Measurements from ENCODE around the gene SEMA5A. TPM values are rescaled to one million over a fixed set of nuclear protein-coding genes. Genes with fewer than 3 reads are reported as not detected.

SEMA5A gene
- polyA plus RNA-seq, 3 donors: not detected

DNA sequence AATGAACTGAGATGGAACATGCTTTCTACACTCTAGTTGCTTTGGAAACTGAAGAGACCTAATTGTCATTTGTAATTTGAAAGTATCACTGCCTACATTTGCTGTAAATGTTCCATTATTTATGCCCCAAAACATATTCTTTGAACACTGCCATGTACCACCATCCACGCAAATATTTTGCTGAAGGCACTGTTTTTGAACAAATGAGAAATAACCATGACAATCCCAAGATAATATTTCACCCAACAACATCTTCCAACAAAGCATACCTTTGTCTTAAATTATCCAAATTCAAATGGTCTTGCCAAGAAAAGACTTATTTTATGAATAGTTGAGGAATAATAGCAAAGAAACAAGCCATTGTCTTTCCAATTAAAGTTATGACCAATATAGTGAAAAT, 356.2 kb downstream of the SEMA5A start:
- H3K27ac Mint-ChIP-seq: no peak overlapping the region
- Histone ChIP-seq H3K27ac (ENCODE audit: low read depth in 1 of 2, low read length in 2 of 2) (no peak overlapping the region), H3K4me3 (replicated peaks in 1 of 3; ENCODE audit: low read depth in 2 of 3, low read length in 3 of 3) (no peak overlapping the region), H3K36me3 (replicated peaks in 1 of 2; ENCODE audit: control insufficient read depth in 1 of 2, insufficient read depth in 2 of 2, low read length in 2 of 2) (no peaks in the 10 kb centered on the region), H3K4me1 (ENCODE audit: control insufficient read depth in 1 of 2, insufficient read depth in 2 of 2, low read length in 2 of 2) (no peaks in the 10 kb centered on the region), H3K79me2 (ENCODE audit: insufficient read depth, low read length) (no peaks in the 10 kb centered on the region), H3K9ac (ENCODE audit: insufficient read depth, low read length, poor library complexity, severe bottlenecking) (no peak overlapping the region), H3K4me2 (replicated peaks; ENCODE audit: extremely low read depth, low read length, poor library complexity, severe bottlenecking) (no peak overlapping the region), H3K27me3 (ENCODE audit: control insufficient read depth in 2 of 2, insufficient read depth in 2 of 2, low read length in 2 of 2) (no peaks in the 10 kb centered on the region), H3K9me3 (replicated peaks in 1 of 2; ENCODE audit: control insufficient read depth in 1 of 2, insufficient read depth in 1 of 2, low read length in 2 of 2) (no peaks in the 10 kb centered on the region), H4K20me1 (ENCODE audit: insufficient read depth, low read length) (no peaks in the 10 kb centered on the region), H2AFZ (ENCODE audit: insufficient read depth, low read depth, low read length, poor library complexity, severe bottlenecking) (no peak overlapping the region)
- intact Hi-C loops (cut with micrococcal nuclease): no loop called here
- H3K4me3 Mint-ChIP-seq: no peak overlapping the region
- no peaks in the 10 kb centered on the region for H3K4me1 Mint-ChIP-seq
- peaks cover 0 to 6% (median 2%) of the 10 kb centered on the region in 3 donors for H3K27me3 Mint-ChIP-seq (ENCODE audit: low read depth in 3 of 3)
- DNase-seq: no peak
- WGBS (ENCODE audit: insufficient coverage): 80% methylated on average over 1 of the region's 1 CpG
- H3K36me3 Mint-ChIP-seq: no peaks in the 10 kb centered on the region
- TF ChIP-seq, protein P1, sequence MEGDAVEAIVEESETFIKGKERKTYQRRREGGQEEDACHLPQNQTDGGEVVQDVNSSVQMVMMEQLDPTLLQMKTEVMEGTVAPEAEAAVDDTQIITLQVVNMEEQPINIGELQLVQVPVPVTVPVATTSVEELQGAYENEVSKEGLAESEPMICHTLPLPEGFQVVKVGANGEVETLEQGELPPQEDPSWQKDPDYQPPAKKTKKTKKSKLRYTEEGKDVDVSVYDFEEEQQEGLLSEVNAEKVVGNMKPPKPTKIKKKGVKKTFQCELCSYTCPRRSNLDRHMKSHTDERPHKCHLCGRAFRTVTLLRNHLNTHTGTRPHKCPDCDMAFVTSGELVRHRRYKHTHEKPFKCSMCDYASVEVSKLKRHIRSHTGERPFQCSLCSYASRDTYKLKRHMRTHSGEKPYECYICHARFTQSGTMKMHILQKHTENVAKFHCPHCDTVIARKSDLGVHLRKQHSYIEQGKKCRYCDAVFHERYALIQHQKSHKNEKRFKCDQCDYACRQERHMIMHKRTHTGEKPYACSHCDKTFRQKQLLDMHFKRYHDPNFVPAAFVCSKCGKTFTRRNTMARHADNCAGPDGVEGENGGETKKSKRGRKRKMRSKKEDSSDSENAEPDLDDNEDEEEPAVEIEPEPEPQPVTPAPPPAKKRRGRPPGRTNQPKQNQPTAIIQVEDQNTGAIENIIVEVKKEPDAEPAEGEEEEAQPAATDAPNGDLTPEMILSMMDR (IDR thresholded peaks at IDR 0.05): no peak
- H3K9me3 Mint-ChIP-seq: peaks cover 0 to 5% (median 0%) of the 10 kb centered on the region in 7 donors

DNA sequence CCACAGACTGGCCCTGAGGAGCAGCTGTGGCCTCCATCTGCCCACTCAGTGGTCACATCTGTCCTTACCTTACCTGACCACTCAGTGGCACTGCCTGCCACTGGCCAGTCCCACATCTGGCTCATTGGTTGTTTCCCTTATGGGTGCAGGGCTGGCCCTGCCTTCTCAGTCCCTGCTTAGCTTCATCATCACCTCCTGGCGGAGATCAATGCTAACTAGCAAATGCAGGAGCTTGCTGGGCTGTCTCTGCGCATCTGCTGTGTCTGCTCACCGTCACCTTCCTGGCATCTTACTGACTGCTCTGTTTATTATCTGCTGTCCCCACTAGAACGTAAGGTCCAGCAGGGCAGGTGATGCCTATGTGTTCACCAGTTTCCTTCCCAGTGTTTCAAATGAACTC, 356.9 kb downstream of the SEMA5A start:
- Histone ChIP-seq H3K4me1 (ENCODE audit: control insufficient read depth in 1 of 2, insufficient read depth in 2 of 2, low read length in 2 of 2) (no peaks in the 10 kb centered on the region), H3K79me2 (ENCODE audit: insufficient read depth, low read length) (no peaks in the 10 kb centered on the region), H2AFZ (ENCODE audit: insufficient read depth, low read depth, low read length, poor library complexity, severe bottlenecking) (no peak overlapping the region), H3K4me3 (replicated peaks in 1 of 3; ENCODE audit: low read depth in 2 of 3, low read length in 3 of 3) (no peak overlapping the region), H4K20me1 (ENCODE audit: insufficient read depth, low read length) (no peaks in the 10 kb centered on the region), H3K9me3 (replicated peaks in 1 of 2; ENCODE audit: control insufficient read depth in 1 of 2, insufficient read depth in 1 of 2, low read length in 2 of 2) (no peaks in the 10 kb centered on the region), H3K9ac (ENCODE audit: insufficient read depth, low read length, poor library complexity, severe bottlenecking) (no peak overlapping the region), H3K27ac (ENCODE audit: low read depth in 1 of 2, low read length in 2 of 2) (no peak overlapping the region), H3K4me2 (replicated peaks; ENCODE audit: extremely low read depth, low read length, poor library complexity, severe bottlenecking) (no peak overlapping the region), H3K27me3 (ENCODE audit: control insufficient read depth in 2 of 2, insufficient read depth in 2 of 2, low read length in 2 of 2) (no peaks in the 10 kb centered on the region), H3K36me3 (replicated peaks in 1 of 2; ENCODE audit: control insufficient read depth in 1 of 2, insufficient read depth in 2 of 2, low read length in 2 of 2) (no peaks in the 10 kb centered on the region)
- Mint-ChIP-seq H3K27ac (peak overlapping the region in 1 of 7 donors; percentile 6), H3K4me1 (no peaks in the 10 kb centered on the region), H3K9me3 (peaks cover 0 to 3% (median 0%) of the 10 kb centered on the region in 7 donors), H3K4me3 (no peak overlapping the region), H3K27me3 (ENCODE audit: low read depth in 3 of 3) (peaks cover 0 to 6% (median 2%) of the 10 kb centered on the region in 3 donors), H3K36me3 (no peaks in the 10 kb centered on the region)
- intact Hi-C loops (cut with micrococcal nuclease): no loop called here
- WGBS (ENCODE audit: insufficient coverage): 93% methylated on average over 4 of the region's 4 CpGs
- DNase-seq: no peak
- TF ChIP-seq, protein P1 (IDR thresholded peaks at IDR 0.05): no peak
